Endodermal cell (in vitro differentiated cells): ENCODE data around the gene CDKL5. TPM values are rescaled to one million over a fixed set of nuclear protein-coding genes. Genes with fewer than 3 reads are reported as not detected.

Experiments used
- DNase-seq: peaks from one replicate; pipeline ENCODE4 v3.0.0-alpha.2; 2017
- H3K27ac ChIP-seq: 2 replicates; pipeline ENCODE4 v1.5.1; 2013; ENCODE audit warnings: mild to moderate bottlenecking, low read depth, low read length, moderate library complexity
- H3K27me3 ChIP-seq: 2 replicates; pipeline ENCODE4 v1.6.1; 2013; ENCODE audit warnings: mild to moderate bottlenecking, low read length, moderate library complexity; ENCODE audit not compliant: insufficient read depth, control insufficient read depth, poor library complexity, severe bottlenecking
- H3K36me3 ChIP-seq: 2 replicates; pipeline ENCODE4 v1.7.0; 2013; ENCODE audit warnings: mild to moderate bottlenecking, low read length, moderate library complexity; ENCODE audit not compliant: control insufficient read depth, insufficient read depth
- H3K4me1 ChIP-seq: one replicate; pipeline ENCODE4 v1.7.0; 2013; ENCODE audit warnings: low read length; ENCODE audit not compliant: control insufficient read depth, insufficient read depth
- H3K4me3 ChIP-seq: 2 replicates; pipeline ENCODE4 v1.5.1; 2013; ENCODE audit warnings: mild to moderate bottlenecking, low read length, moderate library complexity
- H3K9ac ChIP-seq: 2 replicates; pipeline ENCODE4 v1.6.1; 2013; ENCODE audit warnings: mild to moderate bottlenecking, low read length, moderate library complexity; ENCODE audit not compliant: poor library complexity, severe bottlenecking; ENCODE audit errors: extremely low read depth
- H3K9me3 ChIP-seq: 2 replicates; pipeline ENCODE4 v1.6.1; 2013; ENCODE audit warnings: mild to moderate bottlenecking, low read length, moderate library complexity; ENCODE audit not compliant: control insufficient read depth
- H3K27ac Mint-ChIP-seq: 2 replicates; pipeline ENCODE4 v1.8.0; 2020; ENCODE audit warnings: mixed read lengths
- H3K27me3 Mint-ChIP-seq: 2 replicates; pipeline ENCODE4 v1.8.0; 2021; ENCODE audit warnings: mild to moderate bottlenecking, mixed read lengths; ENCODE audit not compliant: insufficient read depth
- H3K36me3 Mint-ChIP-seq: 2 replicates; pipeline ENCODE4 v1.8.0; 2020; ENCODE audit warnings: low read depth, mixed read lengths
- H3K4me1 Mint-ChIP-seq: 2 replicates; pipeline ENCODE4 v1.8.0; 2020; ENCODE audit warnings: mixed read lengths
- H3K4me3 Mint-ChIP-seq: 2 replicates; pipeline ENCODE4 v1.8.0; 2020; ENCODE audit warnings: mild to moderate bottlenecking, moderate library complexity, mixed read lengths
- H3K9me3 Mint-ChIP-seq: 2 replicates; pipeline ENCODE4 v1.8.0; 2020; ENCODE audit warnings: mild to moderate bottlenecking, mixed read lengths
- WGBS, 2 experiments: methylation state at CpG; one replicate each; pipeline versions ENCODE4 v1.1.5 to v1.1.7; 2013; ENCODE audit warnings: missing lambda C conversion rate in 2 of 2, mixed read lengths in 1 of 2; ENCODE audit not compliant: insufficient coverage in 1 of 2, insufficient read length in 1 of 2; 5-methylcytosine and 5-hydroxymethylcytosine counted together
- total RNA-seq, 2 donors: library from RNA; stranded (reverse); fragmentation: NEBNext Ultra II Directional in 1 of 2; extraction: Animal tissue kit (Norgen Biotek cat#: 25700) in 1 of 2; gene quantifications; 2 replicates in 1 of 2; 3 replicates in 1 of 2; pipeline ENCODE4 v1.2.1, GENCODE V29; 2021
- TF ChIP-seq, protein P1 (sequence below): fragments of 200-600 bp; sonication (generic); conservative IDR thresholded peaks from 2 replicates; pipeline ENCODE4 v1.5.0; 2021; ENCODE audit warnings: antibody characterized with exemption, mild to moderate bottlenecking

CDKL5 gene
- total RNA-seq, 2 donors from 2014 or later, result 18.2 to 19.3 TPM

DNA sequence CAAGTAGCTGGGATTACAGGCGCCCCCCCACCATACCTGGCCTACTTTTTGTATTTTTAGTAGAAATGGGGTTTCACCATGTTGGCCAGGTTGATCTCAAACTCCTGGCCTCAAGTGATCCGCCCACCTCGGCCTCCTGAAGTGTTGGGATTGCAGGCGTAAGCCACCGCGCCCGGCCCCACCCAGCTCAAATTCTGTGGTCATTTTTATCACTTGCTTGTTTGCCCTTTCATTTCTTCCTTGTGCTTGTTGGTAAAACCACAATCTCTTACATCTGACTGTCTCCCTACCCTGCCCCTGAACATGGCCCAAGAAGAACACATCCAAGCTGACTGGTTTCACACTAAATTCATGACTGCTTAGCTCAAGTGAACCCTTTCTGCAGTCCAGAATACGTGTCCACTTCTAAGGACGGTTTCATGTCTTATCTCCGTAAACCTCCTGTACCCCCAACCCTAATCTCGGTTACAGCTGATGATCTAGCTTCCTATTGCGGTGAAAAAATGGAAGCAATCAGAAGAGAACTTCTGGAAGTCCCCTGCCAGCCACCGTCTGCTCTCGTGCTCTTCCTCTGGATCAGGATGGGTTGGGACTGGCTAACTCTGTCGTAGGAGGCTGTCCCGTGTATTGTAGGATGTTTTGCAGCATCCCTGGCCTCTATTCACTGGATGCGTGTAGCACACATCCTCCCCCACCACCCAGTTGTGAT is 251.9 kb downstream of the CDKL5 start:
- Mint-ChIP-seq H3K9me3 (peaks cover 45% of the 10 kb centered on the region), H3K36me3 (no peaks in the 10 kb centered on the region), H3K27ac (no peak overlapping the region), H3K4me3 (no peak overlapping the region), H3K27me3 (no peaks in the 10 kb centered on the region), H3K4me1 (peaks cover 3% of the 10 kb centered on the region)
- H3K36me3 ChIP-seq, result no peaks in the 10 kb centered on the region
- H3K27ac ChIP-seq, result no peak overlapping the region
- DNase-seq, result no peak
- no peak overlapping the region for H3K9ac ChIP-seq
- no peaks in the 10 kb centered on the region for H3K4me1 ChIP-seq
- no peaks in the 10 kb centered on the region for H3K27me3 ChIP-seq
- H3K4me3 ChIP-seq, result no peak overlapping the region
- no peaks in the 10 kb centered on the region for H3K9me3 ChIP-seq
- 91 to 98% methylated on average over 7 to 15 of the region's 17 CpGs for WGBS, 2 experiments
- TF ChIP-seq, protein P1, sequence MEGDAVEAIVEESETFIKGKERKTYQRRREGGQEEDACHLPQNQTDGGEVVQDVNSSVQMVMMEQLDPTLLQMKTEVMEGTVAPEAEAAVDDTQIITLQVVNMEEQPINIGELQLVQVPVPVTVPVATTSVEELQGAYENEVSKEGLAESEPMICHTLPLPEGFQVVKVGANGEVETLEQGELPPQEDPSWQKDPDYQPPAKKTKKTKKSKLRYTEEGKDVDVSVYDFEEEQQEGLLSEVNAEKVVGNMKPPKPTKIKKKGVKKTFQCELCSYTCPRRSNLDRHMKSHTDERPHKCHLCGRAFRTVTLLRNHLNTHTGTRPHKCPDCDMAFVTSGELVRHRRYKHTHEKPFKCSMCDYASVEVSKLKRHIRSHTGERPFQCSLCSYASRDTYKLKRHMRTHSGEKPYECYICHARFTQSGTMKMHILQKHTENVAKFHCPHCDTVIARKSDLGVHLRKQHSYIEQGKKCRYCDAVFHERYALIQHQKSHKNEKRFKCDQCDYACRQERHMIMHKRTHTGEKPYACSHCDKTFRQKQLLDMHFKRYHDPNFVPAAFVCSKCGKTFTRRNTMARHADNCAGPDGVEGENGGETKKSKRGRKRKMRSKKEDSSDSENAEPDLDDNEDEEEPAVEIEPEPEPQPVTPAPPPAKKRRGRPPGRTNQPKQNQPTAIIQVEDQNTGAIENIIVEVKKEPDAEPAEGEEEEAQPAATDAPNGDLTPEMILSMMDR, result no peak

DNA sequence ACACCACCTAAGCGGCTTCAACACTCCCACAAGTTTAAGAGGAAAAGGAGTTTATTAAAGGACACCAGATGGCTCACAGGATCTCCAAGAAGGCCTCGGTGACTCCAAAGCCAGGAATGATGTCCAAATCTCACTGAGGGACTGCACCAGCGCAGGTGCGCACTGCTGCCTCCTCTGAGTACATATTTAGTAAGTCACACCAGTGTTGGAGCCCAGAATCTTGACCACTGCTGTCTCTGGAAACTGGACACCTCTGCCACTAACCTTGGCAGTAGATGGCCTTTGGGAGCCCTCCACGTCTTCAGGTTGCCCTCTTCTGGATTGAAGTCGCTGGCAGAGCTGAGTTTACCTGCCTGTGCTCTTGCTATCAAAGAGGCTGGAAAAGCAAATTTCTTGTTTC is 256.6 kb downstream of the CDKL5 start:
- no peak overlapping the region for H3K9ac ChIP-seq
- no peak overlapping the region for H3K4me3 ChIP-seq
- H3K36me3 Mint-ChIP-seq, result no peaks in the 10 kb centered on the region
- H3K27me3 Mint-ChIP-seq, result no peaks in the 10 kb centered on the region
- WGBS, 2 experiments, result 88 to 95% methylated on average over 2 to 6 of the region's 6 CpGs
- no peak overlapping the region for H3K4me3 Mint-ChIP-seq
- no peak overlapping the region for H3K27ac ChIP-seq
- no peak overlapping the region for H3K27ac Mint-ChIP-seq
- TF ChIP-seq, protein P1, result no peak
- H3K27me3 ChIP-seq, result no peaks in the 10 kb centered on the region
- DNase-seq, result no peak
- H3K4me1 Mint-ChIP-seq, result peaks cover 2% of the 10 kb centered on the region
- H3K36me3 ChIP-seq, result no peaks in the 10 kb centered on the region
- no peaks in the 10 kb centered on the region for H3K4me1 ChIP-seq
- peaks cover 52% of the 10 kb centered on the region for H3K9me3 Mint-ChIP-seq
- no peaks in the 10 kb centered on the region for H3K9me3 ChIP-seq

DNA sequence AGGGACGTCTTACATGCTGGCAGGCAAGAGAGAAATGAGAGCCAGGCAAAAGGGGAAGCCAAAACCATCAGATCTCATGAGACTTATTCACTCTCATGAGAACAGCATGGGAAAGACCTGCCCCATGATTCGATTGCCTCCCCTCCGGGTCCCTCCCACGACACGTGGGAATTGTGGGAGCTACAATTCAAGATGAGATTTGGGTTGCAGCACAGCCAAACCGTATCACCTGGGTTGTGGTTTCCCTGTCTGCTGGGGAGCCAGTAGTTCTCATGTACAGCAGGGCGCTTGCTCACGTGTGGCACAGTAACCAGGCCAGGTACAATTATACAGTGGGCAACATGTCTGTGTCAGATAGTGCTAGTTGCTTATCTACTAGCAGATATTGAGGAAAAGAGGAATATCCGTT is 257.6 kb downstream of the CDKL5 start:
- Histone ChIP-seq H3K9me3 (no peaks in the 10 kb centered on the region), H3K9ac (no peak overlapping the region), H3K4me3 (no peak overlapping the region), H3K27me3 (no peaks in the 10 kb centered on the region), H3K27ac (no peak overlapping the region), H3K36me3 (no peaks in the 10 kb centered on the region), H3K4me1 (no peaks in the 10 kb centered on the region)
- no peak overlapping the region for H3K27ac Mint-ChIP-seq
- no peaks in the 10 kb centered on the region for H3K4me1 Mint-ChIP-seq
- no peaks in the 10 kb centered on the region for H3K36me3 Mint-ChIP-seq
- DNase-seq, result no peak
- H3K4me3 Mint-ChIP-seq, result no peak overlapping the region
- 91% methylated on average over 8 of the region's 9 CpGs; no CpG with 5 or more reads in 1 of the 2 experiments for WGBS, 2 experiments
- peaks cover 51% of the 10 kb centered on the region for H3K9me3 Mint-ChIP-seq
- TF ChIP-seq, protein P1, result no peak
- H3K27me3 Mint-ChIP-seq, result no peaks in the 10 kb centered on the region
